Measurements from ENCODE around the gene FBXL17.

GRCh38 chr5:108295578-108296368 is 86.1 kb downstream of the FBXL17 start:
- TF ChIP-seq SMAD3 (CRISPR knock-in tag; IDR thresholded peaks at IDR 0.05) (no peak), ZNF280B (CRISPR knock-in tag; IDR thresholded peaks at IDR 0.05; ENCODE audit: borderline replicate concordance) (no peak), KAT2B (IDR thresholded peaks at IDR 0.05; ENCODE audit: borderline replicate concordance, low read depth, low read length) (no peak), CTCF (CRISPR knock-in tag; IDR thresholded peaks at IDR 0.05) (no peak), PBX2 (CRISPR knock-in tag; IDR thresholded peaks at IDR 0.05) (no peak), NR3C1 (CRISPR knock-in tag; IDR thresholded peaks at IDR 0.05) (no peak), ARNTL (CRISPR knock-in tag; IDR thresholded peaks at IDR 0.05) (no peak), ZFX (CRISPR knock-in tag; IDR thresholded peaks at IDR 0.05; ENCODE audit: low read depth) (no peak), ZBTB34 (CRISPR knock-in tag; IDR thresholded peaks at IDR 0.05) (no peak), HNRNPL (IDR thresholded peaks at IDR 0.05; ENCODE audit: low read depth, low read length) (no peak), ZNF614 (CRISPR knock-in tag; IDR thresholded peaks at IDR 0.05; ENCODE audit: borderline replicate concordance) (no peak), KLF6 (CRISPR knock-in tag; IDR thresholded peaks at IDR 0.05) (no peak)
